HFF-Myc (cell line): ENCODE results near the gene RARRES2.

Source experiments
- DNase-seq: peaks from one replicate; pipeline ENCODE4 v3.0.0-alpha.2; 2011; ENCODE audit warnings: low read depth; ENCODE audit errors: extremely low read depth
- H3K4me3 ChIP-seq: replicated peaks from 2 replicates; pipeline ENCODE4 v1.5.1; 2011; ENCODE audit warnings: low read depth, mild to moderate bottlenecking, control low read depth, low read length
- CTCF ChIP-seq: IDR thresholded peaks from 2 replicates; pipeline ENCODE4 v1.5.1; 2012; ENCODE audit warnings: mild to moderate bottlenecking, low read depth, low read length, control low read depth; ENCODE audit errors: missing control alignments

RARRES2 gene

DNA sequence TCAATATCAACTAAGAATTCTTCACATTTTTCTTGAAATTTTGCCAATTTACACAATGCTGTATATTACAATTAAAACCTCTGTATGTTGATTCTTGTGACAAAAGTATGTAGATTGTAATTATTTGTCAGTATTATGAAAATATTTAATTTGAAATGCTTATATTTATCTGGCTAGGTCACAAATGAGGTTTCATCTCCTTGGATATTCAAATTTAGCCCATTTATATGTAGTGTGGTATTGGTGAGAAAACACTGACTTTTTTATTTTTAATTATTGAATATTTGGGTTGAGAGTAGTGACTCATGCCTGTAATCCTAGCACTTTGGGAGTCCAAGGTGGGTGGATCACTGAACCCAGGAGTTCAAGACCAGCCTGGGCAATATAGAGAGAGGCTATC is 2.9 kb upstream of the RARRES2 start:
- H3K4me3 ChIP-seq: no peak overlapping the region
- no peak for DNase-seq
- no peak for TF ChIP-seq CTCF

DNA sequence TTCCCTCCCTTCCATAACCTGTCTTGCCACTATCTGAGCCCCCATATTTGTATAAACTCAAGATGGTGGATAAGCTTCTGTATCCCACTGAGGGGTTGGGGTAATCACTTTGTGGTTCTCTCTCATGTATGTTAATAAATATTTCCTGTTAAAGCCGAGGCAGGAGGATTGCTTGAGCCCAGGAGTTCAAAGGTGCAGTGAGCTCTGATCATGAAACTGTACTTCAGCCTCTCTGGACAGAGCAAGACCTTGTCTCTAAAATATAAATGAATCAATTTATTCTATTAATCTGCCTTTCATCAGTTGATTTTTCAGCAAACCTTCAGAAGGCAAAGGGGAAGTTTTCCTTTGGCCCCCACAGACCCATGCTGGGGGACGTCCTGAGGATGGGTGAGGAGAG is 1.8 kb upstream of the RARRES2 start:
- no peak for DNase-seq
- H3K4me3 ChIP-seq: no peak overlapping the region
- TF ChIP-seq CTCF: no peak

DNA sequence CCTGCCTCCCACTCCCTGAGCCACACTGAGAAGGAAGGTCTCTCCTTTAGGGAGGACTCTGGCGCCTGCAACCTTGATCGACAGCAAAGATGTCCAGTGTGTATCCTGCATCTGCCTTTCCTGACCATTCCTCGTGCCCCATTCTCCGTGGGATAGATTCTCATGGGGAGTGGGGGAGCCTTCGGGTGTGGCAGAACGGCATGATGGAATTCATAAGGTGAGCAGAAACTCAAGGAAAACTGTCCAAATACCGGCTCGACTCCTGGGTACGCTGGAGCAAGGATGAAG is 636 bp upstream of the RARRES2 start:
- no peak for TF ChIP-seq CTCF
- no peak for DNase-seq
- H3K4me3 ChIP-seq: no peak overlapping the region

GRCh38 chr7:150340875-150341262 is 560 bp downstream of the RARRES2 start:
- no peak for DNase-seq
- peak overlapping the region; percentile 53 for H3K4me3 ChIP-seq
- no peak for TF ChIP-seq CTCF

- no peak for TF ChIP-seq CTCF
- no peak for DNase-seq
- H3K4me3 ChIP-seq: peak overlapping the region; percentile 53
These were observed 1.2 kb downstream of the RARRES2 start for GRCh38 chr7:150340024-150340749.

- DNase-seq: no peak
- no peak for TF ChIP-seq CTCF
- H3K4me3 ChIP-seq: peak overlapping the region; percentile 53
These were observed 2.0 kb downstream of the RARRES2 start for GRCh38 chr7:150339409-150339809.
